Left kidney (tissue), 2 donors: ENCODE results near the gene PLEKHG7. TPM values are rescaled to one million over a fixed set of nuclear protein-coding genes. Genes with fewer than 3 reads are reported as not detected.

ENCODE experiments used
- DNase-seq: peaks from one replicate; pipeline ENCODE4 v3.0.0-alpha.2; 2013
- polyA plus RNA-seq: library from polyadenylated mRNA; unstranded; fragments of 120-200 nt; gene quantifications from one replicate; pipeline ENCODE4 v1.2.1, GENCODE V29; 2013; ENCODE audit not compliant: insufficient read length

PLEKHG7 gene
- polyA plus RNA-seq, 1 donor: 0.68 TPM

- no peak for DNase-seq
These were observed 107.6 kb downstream of the PLEKHG7 start for GRCh38 chr12:92810370-92810769.

DNA sequence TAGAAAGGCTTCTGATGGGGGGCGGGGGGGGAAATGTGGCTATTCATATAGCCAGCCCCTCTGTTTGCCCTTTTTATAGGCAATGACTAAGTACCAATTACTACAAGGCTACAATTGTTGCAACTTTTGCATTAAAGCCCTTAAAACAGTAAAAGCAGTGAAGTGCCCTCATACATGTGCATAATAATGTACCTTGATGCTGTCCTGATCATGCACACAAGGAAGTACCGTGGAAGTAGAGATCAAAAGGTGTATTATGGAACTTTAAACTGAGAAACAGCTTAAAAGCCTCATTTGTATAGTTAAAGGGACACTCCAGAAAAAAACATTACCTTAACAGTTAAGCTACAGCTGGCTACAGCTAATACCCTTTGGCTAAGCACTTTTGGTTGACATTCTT is 111.8 kb downstream of the PLEKHG7 start:
- DNase-seq: no peak

GRCh38 chr12:92821142-92821541 is 118.4 kb downstream of the PLEKHG7 start:
- no peak for DNase-seq

Other genes with a start within 250 kb of the PLEKHG7 start
- gene EEA1, start 226.3 kb downstream of the PLEKHG7 start, polyA plus RNA-seq: 17.4 TPM